ENCODE results near the gene GTF2H3. TPM values are rescaled to one million over a fixed set of nuclear protein-coding genes. Genes with fewer than 3 reads are reported as not detected.
A peak's percentile ranks its signal among the peaks of the same experiment; 100 is the strongest.

The GTF2H3 gene
- total and polyA plus RNA-seq, 9 of the 15 experiments (the other 6 are each of a cell fraction or from before 2014, with no cell fraction given): 22.7 to 99.7 (median 49.6) TPM

- TF ChIP-seq MNT (conservative IDR thresholded peaks at IDR 0.05): peak; percentile 92 to 98
- TF ChIP-seq USF2 (CRISPR knock-in tag; IDR thresholded peaks at IDR 0.05): peak; percentile 77
- TF ChIP-seq RBM25 (IDR thresholded peaks at IDR 0.05; ENCODE audit: low read depth, low read length, severe bottlenecking): peak; percentile 62
- no peak for TF ChIP-seq CBX2 (IDR thresholded peaks at IDR 0.05; ENCODE audit: insufficient read depth, low read length, poor library complexity, severe bottlenecking)
- peak; percentile 83 to 91 for TF ChIP-seq E2F6 (IDR thresholded peaks at IDR 0.05; ENCODE audit: borderline replicate concordance in 1 of 2, extremely low read depth in 1 of 2, insufficient read depth in 1 of 2, insufficient read length in 1 of 2, low read depth in 1 of 2, low read length in 1 of 2, poor library complexity in 1 of 2, severe bottlenecking in 1 of 2)
- no peak for TF ChIP-seq SAFB2 (IDR thresholded peaks at IDR 0.05; ENCODE audit: borderline replicate concordance, low read depth, low read length, severe bottlenecking)
- peak; percentile 100 for TF ChIP-seq ZNF740 (CRISPR knock-in tag; IDR thresholded peaks at IDR 0.05)
- peak in 1 of 2 experiments; percentile 99; a peak in 2 of 4 replicates for TF ChIP-seq ZNF740 (tag; IDR thresholded peaks at IDR 0.05)
- peak; percentile 88 for TF ChIP-seq ATF7 (IDR thresholded peaks at IDR 0.05)
- no peak for TF ChIP-seq ZNF354B (CRISPR knock-in tag; IDR thresholded peaks at IDR 0.05)
- TF ChIP-seq ZNF175 (CRISPR knock-in tag; IDR thresholded peaks at IDR 0.05; ENCODE audit: low read depth): 0 out of 2 replicates have a peak, but pooled peaks have one; percentile 19
- TF ChIP-seq SIX5 (IDR thresholded peaks at IDR 0.05; ENCODE audit: borderline replicate concordance in 1 of 2, insufficient read depth in 1 of 2, low read depth in 1 of 2, low read length in 2 of 2): peak; percentile 69 to 70; a peak in 3 of 4 replicates
- TF ChIP-seq RBBP5 (IDR thresholded peaks at IDR 0.05; ENCODE audit: borderline replicate concordance, insufficient read depth, low read length, poor library complexity, severe bottlenecking): peak; percentile 100
- TF ChIP-seq HDAC1 (IDR thresholded peaks at IDR 0.05): peak in 1 of 2 experiments; percentile 99; a peak in 2 of 4 replicates
- TF ChIP-seq MAZ (CRISPR knock-in tag; conservative IDR thresholded peaks at IDR 0.05 in 1 of 2, IDR thresholded peaks at IDR 0.05 in 1 of 2): peak; percentile 97 to 98
- TF ChIP-seq POLR2AphosphoS5 (IDR thresholded peaks at IDR 0.05; ENCODE audit: control insufficient read depth, insufficient read depth, low read depth, low read length): peak; percentile 87
- no peak for TF ChIP-seq DPF2 (IDR thresholded peaks at IDR 0.05)
- peak; percentile 50 to 90 (median 84) for TF ChIP-seq YY1 (IDR thresholded peaks at IDR 0.05; ENCODE audit: borderline replicate concordance in 1 of 3, control insufficient read depth in 1 of 3, extremely low read depth in 1 of 3, insufficient read depth in 3 of 3, insufficient read length in 1 of 3, insufficient replicate concordance in 2 of 3, low read depth in 1 of 3, low read length in 2 of 3)
Measured at GRCh38 chr12:123601602-123602489, 31.8 kb upstream of the GTF2H3 start, which contains the start of gene DDX55 (continued).

All from K562 (cell line).